ENCODE results near the gene MDFIC2.

- TF ChIP-seq CTCF (conservative IDR thresholded peaks at IDR 0.05; ENCODE audit: low read length) (no peak), EZH2phosphoT487 (IDR thresholded peaks at IDR 0.05; ENCODE audit: borderline replicate concordance) (no peak)
These were observed 126.2 kb downstream of the MDFIC2 start for GRCh38 chr3:70186221-70186620.
